ENCODE measurements around the gene ALKBH6. TPM values are rescaled to one million over a fixed set of nuclear protein-coding genes. Genes with fewer than 3 reads are reported as not detected.

ALKBH6 gene
- total and polyA plus RNA-seq, 10 of the 15 experiments (the other 5 are each of a cell fraction or from before 2014, with no cell fraction given), result 1.2 to 56.5 (median 36.1) TPM

GRCh38 chr19:36051637-36052036 lies 37.6 kb upstream of the ALKBH6 start:
- H2AFZ ChIP-seq (ENCODE audit: control insufficient read depth, low read depth, low read length), result no peak overlapping the region
- WGBS (ENCODE audit: insufficient coverage, insufficient replicate concordance, low lambda C conversion rate, missing lambda C conversion rate), result 96% methylated on average over 4 of the region's 4 CpGs

More at GRCh38 chr19:36051637-36052036, 37.6 kb upstream of the ALKBH6 start:
- no TSS peak for BruUV-seq (replicated peaks)
- Histone ChIP-seq H3K27me3 (replicated peaks in 1 of 2; ENCODE audit: control insufficient read depth in 2 of 2, insufficient read depth in 2 of 2, low read length in 1 of 2) (no peaks in the 10 kb centered on the region), H3K27ac (ENCODE audit: control insufficient read depth, insufficient read depth) (no peak overlapping the region), H3K4me3 (no peak overlapping the region), H3K79me2 (ENCODE audit: control insufficient read depth, insufficient read depth, low read length) (peaks cover 16% of the 10 kb centered on the region), H4K20me1 (ENCODE audit: control insufficient read depth, insufficient read depth) (no peaks in the 10 kb centered on the region), H3K4me1 (ENCODE audit: control insufficient read depth, insufficient read depth, low read length) (peaks cover 3% of the 10 kb centered on the region; the same call in 1 of the 2 replicates), H3K9ac (ENCODE audit: control insufficient read depth, insufficient read depth, low read length) (no peak overlapping the region), H3K4me2 (ENCODE audit: control insufficient read depth, insufficient read depth) (no peak overlapping the region), H3K9me3 (replicated peaks; ENCODE audit: control insufficient read depth, insufficient read depth, low read length) (no peaks in the 10 kb centered on the region), H3K36me3 (ENCODE audit: control insufficient read depth in 2 of 2, insufficient read depth in 2 of 2, low read length in 1 of 2) (no peaks in the 10 kb centered on the region)
- FAIRE-seq (no peak), DNase-seq (ENCODE audit: low read depth, low spot score) (no peak), ATAC-seq (no peak)
- RAD21 ChIA-PET (ENCODE audit: unreplicated experiment), result no interaction called here
- SMC1A ChIA-PET (ENCODE audit: uncharacterized antibody, unreplicated experiment), result interaction anchor here (0.7 kb wide), 1 partner anchor 10 kb away, joined by 3 read pairs; no protein-coding TSS in a partner anchor
- TF ChIP-seq PKNOX1 (IDR thresholded peaks at IDR 0.05) (peak; percentile 86), PBX3 (IDR thresholded peaks at IDR 0.05; ENCODE audit: insufficient replicate concordance, low read depth, low read length) (peak; percentile 49), RUNX3 (IDR thresholded peaks at IDR 0.05; ENCODE audit: low read length) (no peak)
- CTCF ChIA-PET, result no interaction called here
- intact Hi-C loops (cut with micrococcal nuclease; ENCODE audit: unreplicated experiment), result loop anchor here (5.0 kb wide), 2 partner anchors 39 to 54 kb away; partner anchors contain the start of genes ALKBH6 and SDHAF1
- POLR2A ChIA-PET, result no interaction called here
- in situ Hi-C loops (cut with MboI), result no loop called here
